HepG2 (cell line): ENCODE data around the gene PSMD1. TPM values are rescaled to one million over a fixed set of nuclear protein-coding genes. Genes with fewer than 3 reads are reported as not detected.
A peak's percentile ranks its signal among the peaks of the same experiment; 100 is the strongest.

ENCODE experiments used
- NR1H2 ChIP-seq: sonication (generic); formaldehyde crosslinking; IDR thresholded peaks from 2 replicates; pipeline ENCODE4 v1.8.1; 2022; ENCODE audit warnings: low read depth, missing genetic modification reagents, borderline replicate concordance
- POLR2A ChIP-seq, 2 experiments: IDR thresholded peaks; 2 replicates each; pipeline ENCODE4 v1.6.1; 2011; ENCODE audit warnings: low read depth in 2 of 2, low read length in 2 of 2, mild to moderate bottlenecking in 1 of 2, moderate library complexity in 1 of 2; ENCODE audit not compliant: insufficient read depth in 1 of 2
- RBM39 ChIP-seq: fragments of 200-400 bp; formaldehyde crosslinking; IDR thresholded peaks from one replicate; pipeline ENCODE4 v1.6.1; 2018; ENCODE audit warnings: antibody characterized with exemption, mild to moderate bottlenecking, low read depth, low read length; ENCODE audit not compliant: poor library complexity, severe bottlenecking
- SAP130 ChIP-seq: IDR thresholded peaks from 2 replicates; pipeline ENCODE4 v1.6.1; 2016; ENCODE audit warnings: low read depth
- SMAD9 ChIP-seq: sonication (generic); formaldehyde crosslinking; IDR thresholded peaks from 2 replicates; pipeline ENCODE4 v1.5.1; 2020; ENCODE audit warnings: mild to moderate bottlenecking, missing genetic modification reagents
- TBX2 ChIP-seq: sonication (generic); formaldehyde crosslinking; IDR thresholded peaks from 2 replicates; pipeline ENCODE4 v1.5.0; 2020; ENCODE audit warnings: missing genetic modification reagents, mild to moderate bottlenecking, borderline replicate concordance
- ZC3H4 ChIP-seq: sonication (generic); formaldehyde crosslinking; IDR thresholded peaks from 2 replicates; pipeline ENCODE4 v1.4.0; 2020; ENCODE audit warnings: missing genetic modification reagents, borderline replicate concordance
- ZNF354B ChIP-seq: sonication (generic); formaldehyde crosslinking; IDR thresholded peaks from 2 replicates; pipeline ENCODE4 v1.8.0; 2022; ENCODE audit warnings: mild to moderate bottlenecking, missing genetic modification reagents
- ZNF737 ChIP-seq: sonication (generic); formaldehyde crosslinking; IDR thresholded peaks from 2 replicates; pipeline ENCODE4 v1.5.0; 2020; ENCODE audit warnings: missing genetic modification reagents, mild to moderate bottlenecking, borderline replicate concordance
- polyA plus RNA-seq, 8 experiments: library from polyadenylated mRNA; depleted of rRNA in 3 of 8; stranded (reverse) in 7 of 8; unstranded in 1 of 8; fragments of >200 nt; fragmentation: Illumina TruSeq in 4 of 8; extraction: Trizol in 4 of 8; gene quantifications; 2 replicates each; pipeline versions ENCODE4 v1.2.1 to v1.2.3, GENCODE V29; 2011 to 2016; ENCODE audit warnings: low read depth in 4 of 8, missing spikeins in 1 of 8, mixed read lengths in 1 of 8; ENCODE audit not compliant: insufficient read depth in 1 of 8
- total RNA-seq, 5 experiments: library from RNA; depleted of rRNA; stranded (reverse); fragments of >200 nt; fragmentation: Illumina TruSeq; extraction: Trizol; gene quantifications; 2 replicates each; pipeline ENCODE4 v1.2.3, GENCODE V29; 2016; ENCODE audit warnings: low read depth in 1 of 5
- TF ChIP-seq, protein P1 (sequence below): sonication (generic); formaldehyde crosslinking; IDR thresholded peaks from 2 replicates; pipeline ENCODE4 v1.9.0; 2021; ENCODE audit warnings: missing genetic modification reagents, borderline replicate concordance
- TF ChIP-seq, protein P2 (sequence below): sonication (generic); formaldehyde crosslinking; IDR thresholded peaks from 2 replicates; pipeline ENCODE4 v1.4.0; 2020; ENCODE audit warnings: mild to moderate bottlenecking, missing genetic modification reagents
- TF ChIP-seq, protein P3 (sequence below): sonication (generic); formaldehyde crosslinking; IDR thresholded peaks from 2 replicates; pipeline ENCODE4 v1.4.0; 2020; ENCODE audit warnings: mild to moderate bottlenecking, missing genetic modification reagents
- TF ChIP-seq, protein P4 (sequence below): sonication (generic); formaldehyde crosslinking; IDR thresholded peaks from 2 replicates; pipeline ENCODE4 v1.4.0; 2020; ENCODE audit warnings: missing genetic modification reagents
- TF ChIP-seq, protein P5 (sequence below): sonication (generic); formaldehyde crosslinking; IDR thresholded peaks from 2 replicates; pipeline ENCODE4; 2020; ENCODE audit warnings: missing genetic modification reagents, mild to moderate bottlenecking, borderline replicate concordance
- TF ChIP-seq, protein P6 (sequence below): sonication (generic); formaldehyde crosslinking; IDR thresholded peaks from 2 replicates; pipeline ENCODE4 v1.5.1; 2020; ENCODE audit warnings: missing genetic modification reagents, mild to moderate bottlenecking, borderline replicate concordance

The PSMD1 gene
- total and polyA plus RNA-seq, 2 of the 13 experiments (the other 11 are each of a cell fraction or from before 2014, with no cell fraction given), result 136 to 191 TPM

DNA sequence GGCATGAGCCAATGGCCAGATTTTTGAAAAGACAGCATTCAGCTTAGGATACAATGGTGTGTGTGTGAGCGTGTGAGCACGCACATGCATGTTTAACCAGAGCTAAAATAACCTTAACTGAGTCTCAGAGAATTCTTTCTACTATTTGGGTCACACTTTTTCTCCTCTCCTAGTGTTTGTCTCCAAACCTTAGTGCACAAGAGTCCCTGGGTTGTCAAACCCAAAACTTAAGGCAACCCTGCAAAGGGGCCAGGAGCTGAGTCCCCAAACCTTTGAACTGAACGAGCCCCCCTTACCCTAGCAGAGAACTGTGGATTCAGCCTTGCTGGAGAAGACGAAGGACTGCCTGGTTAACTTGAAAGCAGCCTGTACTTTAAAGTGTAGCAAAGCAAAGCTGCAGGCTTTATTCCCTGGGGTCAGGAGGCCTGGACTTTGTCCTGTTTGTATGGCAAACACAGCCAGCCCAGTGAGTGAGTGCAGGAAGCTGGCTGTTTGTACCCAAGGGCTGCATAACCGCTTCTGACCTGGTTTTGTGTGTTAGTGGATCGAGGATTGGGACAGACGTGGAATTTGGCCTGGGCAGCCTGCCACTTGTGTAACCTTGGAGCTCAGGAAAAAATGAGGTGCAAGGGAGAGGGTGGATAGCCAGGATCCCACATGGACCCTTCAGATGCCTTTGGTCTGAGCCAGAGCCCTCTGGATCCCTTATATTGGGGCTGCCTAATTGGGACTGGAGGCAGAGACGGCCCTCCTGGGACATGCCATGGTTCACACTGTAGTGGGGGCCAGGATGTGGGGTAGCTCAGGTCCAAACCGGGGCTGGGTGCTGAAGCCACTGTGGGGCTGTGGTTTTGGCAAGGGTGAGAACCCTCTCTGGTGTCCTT lies 6.4 kb upstream of the PSMD1 start (continued):
- TF ChIP-seq RBM39, result peak; percentile 2
- TF ChIP-seq, protein P1, sequence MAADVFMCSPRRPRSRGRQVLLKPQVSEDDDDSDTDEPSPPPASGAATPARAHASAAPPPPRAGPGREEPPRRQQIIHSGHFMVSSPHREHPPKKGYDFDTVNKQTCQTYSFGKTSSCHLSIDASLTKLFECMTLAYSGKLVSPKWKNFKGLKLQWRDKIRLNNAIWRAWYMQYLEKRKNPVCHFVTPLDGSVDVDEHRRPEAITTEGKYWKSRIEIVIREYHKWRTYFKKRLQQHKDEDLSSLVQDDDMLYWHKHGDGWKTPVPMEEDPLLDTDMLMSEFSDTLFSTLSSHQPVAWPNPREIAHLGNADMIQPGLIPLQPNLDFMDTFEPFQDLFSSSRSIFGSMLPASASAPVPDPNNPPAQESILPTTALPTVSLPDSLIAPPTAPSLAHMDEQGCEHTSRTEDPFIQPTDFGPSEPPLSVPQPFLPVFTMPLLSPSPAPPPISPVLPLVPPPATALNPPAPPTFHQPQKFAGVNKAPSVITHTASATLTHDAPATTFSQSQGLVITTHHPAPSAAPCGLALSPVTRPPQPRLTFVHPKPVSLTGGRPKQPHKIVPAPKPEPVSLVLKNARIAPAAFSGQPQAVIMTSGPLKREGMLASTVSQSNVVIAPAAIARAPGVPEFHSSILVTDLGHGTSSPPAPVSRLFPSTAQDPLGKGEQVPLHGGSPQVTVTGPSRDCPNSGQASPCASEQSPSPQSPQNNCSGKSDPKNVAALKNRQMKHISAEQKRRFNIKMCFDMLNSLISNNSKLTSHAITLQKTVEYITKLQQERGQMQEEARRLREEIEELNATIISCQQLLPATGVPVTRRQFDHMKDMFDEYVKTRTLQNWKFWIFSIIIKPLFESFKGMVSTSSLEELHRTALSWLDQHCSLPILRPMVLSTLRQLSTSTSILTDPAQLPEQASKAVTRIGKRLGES (CRISPR knock-in tag), result peak; percentile 94
- TF ChIP-seq, protein P2, sequence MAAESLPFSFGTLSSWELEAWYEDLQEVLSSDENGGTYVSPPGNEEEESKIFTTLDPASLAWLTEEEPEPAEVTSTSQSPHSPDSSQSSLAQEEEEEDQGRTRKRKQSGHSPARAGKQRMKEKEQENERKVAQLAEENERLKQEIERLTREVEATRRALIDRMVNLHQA (CRISPR knock-in tag), result peak; percentile 88
- TF ChIP-seq SMAD9 (CRISPR knock-in tag), result no peak
- peak; percentile 98 for TF ChIP-seq SAP130 (CRISPR knock-in tag)
- TF ChIP-seq ZNF737 (CRISPR knock-in tag), result no peak
- peak; percentile 71; the same call in 1 of the 2 replicates for TF ChIP-seq ZNF354B (CRISPR knock-in tag)
- TF ChIP-seq, protein P3, sequence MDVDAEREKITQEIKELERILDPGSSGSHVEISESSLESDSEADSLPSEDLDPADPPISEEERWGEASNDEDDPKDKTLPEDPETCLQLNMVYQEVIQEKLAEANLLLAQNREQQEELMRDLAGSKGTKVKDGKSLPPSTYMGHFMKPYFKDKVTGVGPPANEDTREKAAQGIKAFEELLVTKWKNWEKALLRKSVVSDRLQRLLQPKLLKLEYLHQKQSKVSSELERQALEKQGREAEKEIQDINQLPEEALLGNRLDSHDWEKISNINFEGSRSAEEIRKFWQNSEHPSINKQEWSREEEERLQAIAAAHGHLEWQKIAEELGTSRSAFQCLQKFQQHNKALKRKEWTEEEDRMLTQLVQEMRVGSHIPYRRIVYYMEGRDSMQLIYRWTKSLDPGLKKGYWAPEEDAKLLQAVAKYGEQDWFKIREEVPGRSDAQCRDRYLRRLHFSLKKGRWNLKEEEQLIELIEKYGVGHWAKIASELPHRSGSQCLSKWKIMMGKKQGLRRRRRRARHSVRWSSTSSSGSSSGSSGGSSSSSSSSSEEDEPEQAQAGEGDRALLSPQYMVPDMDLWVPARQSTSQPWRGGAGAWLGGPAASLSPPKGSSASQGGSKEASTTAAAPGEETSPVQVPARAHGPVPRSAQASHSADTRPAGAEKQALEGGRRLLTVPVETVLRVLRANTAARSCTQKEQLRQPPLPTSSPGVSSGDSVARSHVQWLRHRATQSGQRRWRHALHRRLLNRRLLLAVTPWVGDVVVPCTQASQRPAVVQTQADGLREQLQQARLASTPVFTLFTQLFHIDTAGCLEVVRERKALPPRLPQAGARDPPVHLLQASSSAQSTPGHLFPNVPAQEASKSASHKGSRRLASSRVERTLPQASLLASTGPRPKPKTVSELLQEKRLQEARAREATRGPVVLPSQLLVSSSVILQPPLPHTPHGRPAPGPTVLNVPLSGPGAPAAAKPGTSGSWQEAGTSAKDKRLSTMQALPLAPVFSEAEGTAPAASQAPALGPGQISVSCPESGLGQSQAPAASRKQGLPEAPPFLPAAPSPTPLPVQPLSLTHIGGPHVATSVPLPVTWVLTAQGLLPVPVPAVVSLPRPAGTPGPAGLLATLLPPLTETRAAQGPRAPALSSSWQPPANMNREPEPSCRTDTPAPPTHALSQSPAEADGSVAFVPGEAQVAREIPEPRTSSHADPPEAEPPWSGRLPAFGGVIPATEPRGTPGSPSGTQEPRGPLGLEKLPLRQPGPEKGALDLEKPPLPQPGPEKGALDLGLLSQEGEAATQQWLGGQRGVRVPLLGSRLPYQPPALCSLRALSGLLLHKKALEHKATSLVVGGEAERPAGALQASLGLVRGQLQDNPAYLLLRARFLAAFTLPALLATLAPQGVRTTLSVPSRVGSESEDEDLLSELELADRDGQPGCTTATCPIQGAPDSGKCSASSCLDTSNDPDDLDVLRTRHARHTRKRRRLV (CRISPR knock-in tag), result peak; percentile 86
- no peak; the same call in 1 of the 2 replicates for TF ChIP-seq ZC3H4 (CRISPR knock-in tag)
- TF ChIP-seq, protein P4, sequence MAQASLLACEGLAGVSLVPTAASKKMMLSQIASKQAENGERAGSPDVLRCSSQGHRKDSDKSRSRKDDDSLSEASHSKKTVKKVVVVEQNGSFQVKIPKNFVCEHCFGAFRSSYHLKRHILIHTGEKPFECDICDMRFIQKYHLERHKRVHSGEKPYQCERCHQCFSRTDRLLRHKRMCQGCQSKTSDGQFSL (CRISPR knock-in tag), result peak; percentile 79; the same call in 1 of the 2 replicates
- TF ChIP-seq, protein P5, sequence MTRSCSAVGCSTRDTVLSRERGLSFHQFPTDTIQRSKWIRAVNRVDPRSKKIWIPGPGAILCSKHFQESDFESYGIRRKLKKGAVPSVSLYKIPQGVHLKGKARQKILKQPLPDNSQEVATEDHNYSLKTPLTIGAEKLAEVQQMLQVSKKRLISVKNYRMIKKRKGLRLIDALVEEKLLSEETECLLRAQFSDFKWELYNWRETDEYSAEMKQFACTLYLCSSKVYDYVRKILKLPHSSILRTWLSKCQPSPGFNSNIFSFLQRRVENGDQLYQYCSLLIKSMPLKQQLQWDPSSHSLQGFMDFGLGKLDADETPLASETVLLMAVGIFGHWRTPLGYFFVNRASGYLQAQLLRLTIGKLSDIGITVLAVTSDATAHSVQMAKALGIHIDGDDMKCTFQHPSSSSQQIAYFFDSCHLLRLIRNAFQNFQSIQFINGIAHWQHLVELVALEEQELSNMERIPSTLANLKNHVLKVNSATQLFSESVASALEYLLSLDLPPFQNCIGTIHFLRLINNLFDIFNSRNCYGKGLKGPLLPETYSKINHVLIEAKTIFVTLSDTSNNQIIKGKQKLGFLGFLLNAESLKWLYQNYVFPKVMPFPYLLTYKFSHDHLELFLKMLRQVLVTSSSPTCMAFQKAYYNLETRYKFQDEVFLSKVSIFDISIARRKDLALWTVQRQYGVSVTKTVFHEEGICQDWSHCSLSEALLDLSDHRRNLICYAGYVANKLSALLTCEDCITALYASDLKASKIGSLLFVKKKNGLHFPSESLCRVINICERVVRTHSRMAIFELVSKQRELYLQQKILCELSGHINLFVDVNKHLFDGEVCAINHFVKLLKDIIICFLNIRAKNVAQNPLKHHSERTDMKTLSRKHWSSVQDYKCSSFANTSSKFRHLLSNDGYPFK (CRISPR knock-in tag), result peak; percentile 68; the same call in 1 of the 2 replicates
- TF ChIP-seq TBX2 (CRISPR knock-in tag), result peak; percentile 98
- peak; percentile 95 for TF ChIP-seq NR1H2
- TF ChIP-seq, protein P6, sequence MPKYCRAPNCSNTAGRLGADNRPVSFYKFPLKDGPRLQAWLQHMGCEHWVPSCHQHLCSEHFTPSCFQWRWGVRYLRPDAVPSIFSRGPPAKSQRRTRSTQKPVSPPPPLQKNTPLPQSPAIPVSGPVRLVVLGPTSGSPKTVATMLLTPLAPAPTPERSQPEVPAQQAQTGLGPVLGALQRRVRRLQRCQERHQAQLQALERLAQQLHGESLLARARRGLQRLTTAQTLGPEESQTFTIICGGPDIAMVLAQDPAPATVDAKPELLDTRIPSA (CRISPR knock-in tag), result no peak
- TF ChIP-seq POLR2A (IDR thresholded peaks at IDR 0.05; ENCODE audit: insufficient read depth in 1 of 2, low read depth in 2 of 2, low read length in 2 of 2), result peak in 1 of 2 experiments; percentile 99; a peak in 2 of 4 replicates
